Measurements from ENCODE around the gene BMERB1.
"Not testable (repeated sequence)": the region's sequence is repeated elsewhere in the genome, so short reads cannot be mapped to it uniquely, and the experiment has no call there.

BMERB1 gene

DNA sequence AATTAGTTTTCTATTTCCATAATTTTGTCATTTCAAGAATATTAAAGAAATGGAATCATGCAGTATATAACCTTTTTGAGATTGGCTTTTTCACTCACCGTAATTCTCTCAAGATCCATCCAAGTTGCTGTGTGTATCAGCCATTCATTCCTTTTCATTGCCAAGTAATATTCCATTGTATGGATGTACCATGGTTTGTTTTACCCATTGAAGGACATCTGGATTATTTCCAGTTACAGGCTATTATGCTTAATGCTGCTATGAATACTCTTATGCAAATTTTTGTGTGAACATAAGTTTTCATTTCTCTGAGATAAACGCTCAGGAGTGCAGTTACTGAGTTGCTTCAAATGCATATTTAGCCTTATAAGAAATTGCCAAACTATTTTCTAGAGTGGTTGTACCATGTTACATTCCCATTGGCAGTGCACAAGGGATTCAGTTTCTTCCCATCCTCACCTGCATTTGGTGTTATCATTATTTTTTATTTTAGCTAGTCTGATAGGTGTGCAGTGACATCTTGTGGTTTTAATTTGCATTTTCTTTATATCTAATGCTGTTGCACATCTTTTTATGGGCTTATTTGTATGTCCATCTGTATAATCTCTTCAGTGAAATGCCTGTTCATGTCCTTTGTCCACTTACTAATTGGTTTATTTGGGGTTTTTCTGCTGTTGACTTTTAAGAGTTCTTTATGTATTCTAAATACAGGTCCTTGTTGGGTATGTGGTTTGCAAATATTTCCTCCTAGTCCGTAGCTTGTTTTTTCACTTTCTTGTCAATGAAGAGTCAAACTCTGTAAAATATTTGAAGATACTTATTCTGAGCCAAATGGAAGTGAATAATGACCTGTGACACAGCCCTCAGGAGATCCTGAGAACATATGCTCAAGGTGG, 32.7 kb downstream of the BMERB1 start:
- peaks cover 0 to 5% of the 10 kb centered on the region in 2 donors for H3K9me3 Mint-ChIP-seq
- H3K27ac Mint-ChIP-seq = no peak overlapping the region
- DNase-seq (no peak), ATAC-seq (no peak)
- no peak overlapping the region for H3K4me3 Mint-ChIP-seq
- peaks cover 6% of the 10 kb centered on the region for H3K27me3 Mint-ChIP-seq
- peaks cover 5% of the 10 kb centered on the region for H3K4me1 Mint-ChIP-seq

DNA sequence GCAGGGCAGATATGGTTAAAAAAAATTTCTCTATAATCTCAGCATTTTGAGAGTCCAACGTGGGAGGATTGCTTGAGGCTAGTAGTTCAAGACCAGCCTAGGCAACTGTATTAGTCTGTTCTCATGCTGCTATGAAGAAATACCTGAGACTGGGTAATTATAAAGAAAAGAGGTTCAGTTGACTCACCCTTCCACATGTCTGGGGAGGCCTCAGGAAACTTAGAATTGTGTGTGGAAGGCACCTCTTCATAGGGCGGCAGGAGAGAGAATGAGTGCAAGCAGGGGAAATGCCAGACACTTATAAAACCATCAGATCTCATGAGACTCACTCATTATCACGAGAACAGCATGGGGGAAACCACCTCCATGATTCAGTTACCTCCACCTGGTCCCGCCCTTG, 42.6 kb downstream of the BMERB1 start:
- DNase-seq, H3K27ac Mint-ChIP-seq: not testable (repeated sequence)
- H3K9me3 Mint-ChIP-seq = peaks cover 0 to 24% of the 10 kb centered on the region in 2 donors

DNA sequence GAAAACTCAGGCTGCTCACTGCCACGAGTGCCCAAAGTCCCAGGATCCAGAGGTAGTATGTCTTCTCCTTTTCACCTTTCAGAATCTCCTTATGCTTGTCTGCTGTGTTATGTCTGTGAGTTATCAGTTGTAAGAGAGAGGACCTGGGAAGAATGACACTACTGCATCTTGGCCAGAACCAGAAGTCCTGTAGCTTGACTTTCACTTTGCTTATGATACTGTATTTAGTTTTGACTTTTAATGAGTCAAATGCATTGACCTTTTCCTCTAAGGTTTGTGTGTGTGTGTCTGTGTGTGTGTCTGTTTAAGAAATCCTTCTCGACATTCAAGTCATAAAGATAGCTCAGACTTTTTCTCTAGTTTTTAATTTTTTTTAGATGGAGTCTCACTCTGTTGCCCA, 43.4 kb downstream of the BMERB1 start:
- Mint-ChIP-seq H3K4me3 (peak overlapping the region in 1 of 2 donors; percentile 33), H3K27ac (no peak overlapping the region), H3K4me1 (peaks cover 29% of the 10 kb centered on the region), H3K9me3 (peaks cover 0 to 24% of the 10 kb centered on the region in 2 donors), H3K27me3 (no peaks in the 10 kb centered on the region)
- ATAC-seq (peak; percentile 43), DNase-seq (no peak)

More for the DNA sequence above, 42.6 kb downstream of the BMERB1 start:
- not testable (repeated sequence) for ATAC-seq, H3K27me3 Mint-ChIP-seq, H3K4me3 Mint-ChIP-seq
- H3K4me1 Mint-ChIP-seq = peaks cover 20% of the 10 kb centered on the region

DNA sequence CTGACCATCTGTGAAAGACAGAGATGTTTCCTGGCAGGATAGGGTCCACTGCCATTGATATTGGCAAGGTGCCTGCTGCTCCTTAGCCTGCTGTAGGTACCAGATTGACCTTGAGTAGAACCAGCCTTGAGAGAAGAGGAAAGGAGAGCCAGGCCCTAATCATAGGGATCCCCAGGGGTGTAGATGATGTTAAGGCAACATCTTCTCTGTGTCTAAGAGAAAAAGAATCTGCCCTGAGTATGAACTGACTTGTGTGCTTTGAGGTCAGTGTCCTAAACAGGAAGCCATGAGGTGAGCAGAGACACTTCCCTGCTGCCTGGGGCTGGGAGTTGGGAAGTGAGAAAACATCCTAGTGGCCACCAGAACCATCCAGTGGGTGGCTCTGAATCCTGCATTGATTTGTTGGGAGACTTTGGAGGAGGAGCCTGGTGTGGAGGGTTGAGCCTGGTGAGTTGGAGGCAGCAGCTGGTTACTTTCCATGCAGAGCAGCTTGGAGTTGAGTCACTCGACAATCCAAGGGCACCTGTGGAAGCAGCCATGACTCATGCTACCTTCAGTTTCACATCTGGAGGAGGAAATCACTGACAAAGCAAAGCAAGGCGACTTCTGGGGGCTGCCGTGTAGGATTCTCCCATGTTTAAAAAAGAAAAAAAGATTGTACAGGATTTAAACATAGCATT, 47.8 kb downstream of the BMERB1 start:
- H3K27me3 Mint-ChIP-seq = no peaks in the 10 kb centered on the region
- DNase-seq (peak; percentile 16 to 31), ATAC-seq (peak; percentile 84)
- H3K4me3 Mint-ChIP-seq = peak overlapping the region in 1 of 2 donors; percentile 62
- peaks cover 0 to 6% of the 10 kb centered on the region in 2 donors for H3K9me3 Mint-ChIP-seq
- peaks cover 27% of the 10 kb centered on the region for H3K4me1 Mint-ChIP-seq
- peak overlapping the region; percentile 54 to 79 for H3K27ac Mint-ChIP-seq

DNA sequence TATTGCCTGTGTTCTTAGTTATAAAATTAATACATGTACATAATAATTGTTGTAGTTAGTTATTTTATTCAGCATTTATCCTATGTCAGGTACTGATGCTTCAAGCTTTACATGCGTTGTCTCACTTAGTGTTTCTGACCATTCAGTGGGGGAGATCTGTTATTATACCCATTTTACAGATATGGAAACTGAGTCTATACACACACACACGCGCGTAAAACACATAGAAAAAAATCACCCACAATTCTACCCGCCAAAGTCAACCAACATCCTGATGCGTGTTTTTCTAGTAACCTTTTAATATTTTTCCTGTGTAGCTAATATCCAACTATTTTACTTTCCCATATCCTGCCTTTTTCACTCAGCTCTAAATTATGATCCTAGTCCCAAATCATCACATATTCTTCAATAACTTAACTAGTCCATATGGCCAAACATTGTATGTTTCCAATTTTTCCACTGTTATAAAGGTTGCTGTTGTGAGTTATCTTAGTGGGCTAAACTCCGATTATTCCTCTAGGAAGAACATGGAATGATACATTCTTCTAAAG, 48.4 kb downstream of the BMERB1 start:
- Mint-ChIP-seq H3K27ac (no peak overlapping the region), H3K4me3 (peak overlapping the region in 1 of 2 donors; percentile 7), H3K9me3 (no peaks in the 10 kb centered on the region), H3K4me1 (peaks cover 21% of the 10 kb centered on the region), H3K27me3 (no peaks in the 10 kb centered on the region)
- DNase-seq (no peak), ATAC-seq (no peak)

DNA sequence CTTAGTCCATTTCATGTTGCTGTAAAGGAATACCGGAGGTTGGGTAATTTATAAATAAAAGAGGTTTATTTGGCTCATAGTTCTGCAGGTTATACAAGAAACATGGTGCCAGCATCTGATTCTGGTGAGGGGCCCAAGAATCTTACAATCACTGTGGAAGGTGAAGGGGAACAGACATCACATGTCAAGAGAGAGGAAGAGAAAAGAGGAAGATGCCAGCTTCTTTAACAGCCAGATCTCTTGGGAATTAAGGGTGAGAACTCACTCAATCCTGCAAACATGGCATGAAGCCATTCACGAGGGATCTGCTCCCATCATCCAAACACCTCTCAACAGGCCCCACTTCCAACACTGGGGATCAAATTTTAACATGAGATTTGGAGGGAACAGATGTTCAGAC, 49.5 kb downstream of the BMERB1 start:
- H3K4me1 Mint-ChIP-seq = peaks cover 26% of the 10 kb centered on the region
- no peak overlapping the region for H3K4me3 Mint-ChIP-seq
- H3K27ac Mint-ChIP-seq = peak overlapping the region in 1 of 2 donors; percentile 5
- DNase-seq (no peak), ATAC-seq (no peak)
- H3K9me3 Mint-ChIP-seq = no peaks in the 10 kb centered on the region
- no peaks in the 10 kb centered on the region for H3K27me3 Mint-ChIP-seq

DNA sequence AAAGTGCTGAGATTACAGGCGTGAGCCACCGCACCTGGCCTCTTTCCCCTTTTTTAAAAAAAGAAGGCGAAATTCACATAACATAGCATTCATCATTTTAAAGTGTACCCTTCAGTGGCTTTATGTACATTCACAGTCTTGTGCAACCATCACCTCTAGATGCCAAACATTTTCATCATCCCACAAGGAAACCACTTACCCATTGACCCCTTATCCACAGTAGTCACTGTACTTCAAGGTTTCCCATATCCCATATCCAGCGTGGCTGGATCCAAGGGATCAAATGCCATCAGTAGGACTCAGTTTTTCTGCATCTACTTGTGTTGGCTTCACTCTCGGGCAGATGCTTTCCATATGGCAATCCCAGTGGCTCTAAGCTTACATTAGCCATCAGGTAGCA, 50.3 kb downstream of the BMERB1 start:
- Mint-ChIP-seq H3K27ac (no peak overlapping the region), H3K27me3 (no peaks in the 10 kb centered on the region), H3K4me1 (peaks cover 34% of the 10 kb centered on the region), H3K4me3 (no peak overlapping the region), H3K9me3 (no peaks in the 10 kb centered on the region)
- DNase-seq (no peak), ATAC-seq (no peak)

DNA sequence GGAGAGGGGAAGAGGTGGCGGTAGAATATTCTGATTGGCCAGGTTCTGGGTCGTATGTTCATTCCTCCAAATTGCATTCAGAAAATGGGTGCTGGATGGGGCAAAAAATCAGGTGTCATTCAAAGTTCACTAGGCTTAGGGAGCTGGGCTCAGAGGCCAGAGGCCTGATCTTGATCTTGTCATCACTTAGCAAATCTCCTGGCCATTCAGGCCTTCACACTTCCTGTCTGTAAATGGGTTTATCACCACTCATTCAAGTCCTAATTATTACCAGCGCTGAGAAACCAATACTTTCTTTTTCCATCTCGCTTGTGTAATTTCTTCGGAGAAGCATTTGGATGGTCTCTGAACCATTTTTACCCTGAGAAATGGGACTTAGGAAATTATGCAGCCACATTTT, 50.8 kb downstream of the BMERB1 start:
- H3K4me1 Mint-ChIP-seq = peaks cover 39% of the 10 kb centered on the region
- H3K27me3 Mint-ChIP-seq = no peaks in the 10 kb centered on the region
- ATAC-seq = no peak
- H3K9me3 Mint-ChIP-seq = no peaks in the 10 kb centered on the region
- DNase-seq = no peak
- no peak overlapping the region for H3K4me3 Mint-ChIP-seq
- no peak overlapping the region for H3K27ac Mint-ChIP-seq

DNA sequence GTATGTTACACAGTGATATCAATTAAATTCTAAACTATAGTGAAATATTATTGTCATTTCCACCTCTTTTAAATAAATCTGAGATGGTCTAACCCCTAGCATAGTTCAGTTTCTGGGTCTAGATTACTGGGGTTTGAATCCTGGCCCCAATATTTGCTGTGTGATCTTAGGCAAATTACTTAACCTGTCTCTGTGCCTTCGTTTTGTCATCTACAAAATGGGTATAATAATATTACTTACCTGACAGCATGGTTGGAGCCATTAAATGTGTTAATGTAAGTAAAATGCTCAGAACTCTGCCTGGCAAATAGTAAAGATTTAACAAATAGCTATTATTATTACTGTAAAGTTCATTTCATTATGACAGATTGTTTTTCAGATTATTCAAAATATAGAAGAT, 52.3 kb downstream of the BMERB1 start:
- DNase-seq (no peak), ATAC-seq (no peak)
- Mint-ChIP-seq H3K27me3 (no peaks in the 10 kb centered on the region), H3K27ac (no peak overlapping the region), H3K4me1 (peaks cover 52% of the 10 kb centered on the region), H3K9me3 (no peaks in the 10 kb centered on the region), H3K4me3 (no peak overlapping the region)

DNA sequence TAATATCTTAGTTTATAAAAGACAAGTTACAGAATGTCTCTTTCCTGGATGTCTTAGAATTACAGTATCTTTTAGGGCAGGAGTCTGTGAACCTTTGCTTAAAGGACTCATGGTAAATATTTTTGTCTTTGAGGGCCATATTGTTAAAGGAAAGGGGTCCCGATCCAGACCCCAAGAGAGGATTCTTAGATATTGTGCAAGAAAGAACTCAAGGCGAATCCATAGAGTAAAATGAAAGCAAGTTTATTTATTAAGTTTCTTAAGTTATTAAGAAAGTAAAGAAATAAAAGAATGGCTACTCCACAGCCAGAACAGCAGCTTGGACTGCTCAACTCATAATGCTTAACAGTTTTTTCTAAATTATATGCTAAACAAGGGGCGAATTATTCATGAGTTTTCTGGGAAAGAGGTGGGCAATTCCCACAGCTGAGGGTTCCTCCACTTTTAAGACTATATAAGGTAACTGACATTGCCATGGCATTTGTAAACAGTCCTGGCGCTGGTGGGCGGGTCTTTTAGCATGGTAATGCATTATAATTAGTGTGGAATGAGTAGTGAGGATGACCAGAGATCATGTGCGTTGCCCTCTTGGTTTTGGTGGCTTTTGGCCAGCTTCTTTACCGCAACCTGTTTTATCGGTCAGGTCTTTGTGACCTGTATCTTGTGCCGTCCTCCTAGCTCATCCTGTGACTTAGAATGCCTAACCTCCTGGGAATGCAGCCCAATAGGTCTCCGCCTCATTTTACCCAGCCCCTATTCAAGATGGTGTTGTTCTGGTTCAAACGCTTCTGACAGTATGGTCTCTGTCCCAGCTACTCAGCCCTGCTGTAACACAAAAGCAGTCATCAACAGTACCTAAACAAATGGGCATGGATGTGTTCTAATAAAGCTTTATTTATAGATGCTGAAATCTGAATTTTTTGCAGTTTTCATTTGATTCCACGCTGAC, 53.2 kb downstream of the BMERB1 start:
- Mint-ChIP-seq H3K4me1 (peaks cover 52% of the 10 kb centered on the region), H3K27ac (no peak overlapping the region)

DNA sequence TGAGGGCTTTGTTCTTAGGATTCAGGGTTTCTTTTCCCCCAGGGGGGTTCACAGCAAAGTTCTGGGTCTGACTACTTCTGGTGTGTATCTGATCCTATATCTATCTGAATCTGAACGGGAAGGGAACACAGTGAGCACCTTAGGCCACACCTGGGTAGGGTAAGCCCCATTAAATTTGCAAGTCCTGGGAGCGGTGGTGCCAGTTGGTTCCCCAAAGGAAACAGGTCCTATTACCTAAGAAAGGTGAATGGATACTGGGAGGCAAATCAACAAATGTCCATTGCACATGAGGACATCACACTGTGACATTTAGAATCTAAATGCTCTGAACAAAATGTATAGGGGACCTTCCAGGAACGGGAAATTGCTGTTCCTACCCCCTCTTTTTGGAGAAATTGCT, 54.6 kb downstream of the BMERB1 start:
- H3K27me3 Mint-ChIP-seq = no peaks in the 10 kb centered on the region
- H3K4me3 Mint-ChIP-seq = peak overlapping the region; percentile 7 to 46
- DNase-seq (no peak), ATAC-seq (no peak)
- peaks cover 60% of the 10 kb centered on the region for H3K4me1 Mint-ChIP-seq
- no peaks in the 10 kb centered on the region for H3K9me3 Mint-ChIP-seq
- peak overlapping the region; percentile 20 to 93 for H3K27ac Mint-ChIP-seq

More for the DNA sequence above, 53.2 kb downstream of the BMERB1 start:
- H3K4me3 Mint-ChIP-seq = no peak overlapping the region
- DNase-seq = no peak
- H3K9me3 Mint-ChIP-seq = no peaks in the 10 kb centered on the region
- no peaks in the 10 kb centered on the region for H3K27me3 Mint-ChIP-seq
- ATAC-seq = no peak

DNA sequence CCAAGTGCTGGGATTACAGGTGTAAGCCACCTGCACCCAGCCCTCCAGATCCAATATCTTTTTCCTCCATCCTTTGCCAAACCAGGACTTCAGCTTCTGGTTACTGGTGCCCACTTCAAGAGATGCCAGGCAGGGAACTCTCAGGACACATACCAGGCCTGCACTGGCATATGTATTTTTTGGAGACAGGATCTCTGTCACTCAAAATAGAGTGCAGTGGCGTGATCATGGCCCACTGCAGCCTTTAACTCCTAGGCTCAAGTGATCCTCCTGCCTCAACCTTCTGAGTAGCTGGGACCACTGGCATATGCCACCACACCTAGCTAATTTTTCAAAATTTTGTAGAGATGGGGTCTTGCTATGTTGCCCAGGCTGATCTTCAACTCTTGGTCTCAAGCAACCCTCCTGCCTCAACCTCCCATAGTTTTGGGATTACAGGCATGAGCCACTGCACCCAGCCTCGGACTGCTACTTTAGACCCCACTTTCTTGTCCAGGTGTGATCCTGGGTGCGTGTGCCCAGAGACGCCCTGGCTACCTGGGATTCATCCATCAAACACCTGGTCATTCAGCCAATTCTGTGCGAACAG, 55.8 kb downstream of the BMERB1 start:
- no peaks in the 10 kb centered on the region for H3K27me3 Mint-ChIP-seq
- peak overlapping the region; percentile 79 to 93 for H3K27ac Mint-ChIP-seq
- peaks cover 64% of the 10 kb centered on the region for H3K4me1 Mint-ChIP-seq
- DNase-seq = no peak
- H3K9me3 Mint-ChIP-seq = no peaks in the 10 kb centered on the region
- ATAC-seq = no peak
- H3K4me3 Mint-ChIP-seq = peak overlapping the region; percentile 39 to 46

DNA sequence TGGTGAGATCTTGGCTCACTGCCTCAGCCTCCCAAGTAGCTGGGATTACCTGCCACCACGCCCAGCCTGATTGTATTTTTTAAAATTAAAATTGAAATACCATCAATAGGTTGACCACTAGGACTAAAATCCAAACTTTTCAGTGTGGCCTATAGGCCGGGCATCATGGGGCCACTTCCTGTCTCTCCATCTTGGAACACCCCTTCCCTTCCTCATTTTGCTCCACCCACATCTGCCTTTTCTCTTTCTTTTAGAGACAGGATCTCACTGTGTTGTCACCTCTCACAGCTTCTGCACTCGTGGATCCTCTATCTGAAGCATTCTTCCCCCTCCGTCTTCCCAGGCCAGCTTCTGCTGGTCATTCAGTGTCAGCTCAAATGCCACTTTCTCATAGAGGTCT, 57.0 kb downstream of the BMERB1 start:
- H3K4me1 Mint-ChIP-seq = peaks cover 64% of the 10 kb centered on the region
- peak overlapping the region; percentile 81 to 84 for H3K27ac Mint-ChIP-seq
- ATAC-seq (no peak), DNase-seq (no peak)
- no peaks in the 10 kb centered on the region for H3K27me3 Mint-ChIP-seq
- H3K4me3 Mint-ChIP-seq = no peak overlapping the region
- peaks cover 7 to 8% of the 10 kb centered on the region in 2 donors for H3K9me3 Mint-ChIP-seq

DNA sequence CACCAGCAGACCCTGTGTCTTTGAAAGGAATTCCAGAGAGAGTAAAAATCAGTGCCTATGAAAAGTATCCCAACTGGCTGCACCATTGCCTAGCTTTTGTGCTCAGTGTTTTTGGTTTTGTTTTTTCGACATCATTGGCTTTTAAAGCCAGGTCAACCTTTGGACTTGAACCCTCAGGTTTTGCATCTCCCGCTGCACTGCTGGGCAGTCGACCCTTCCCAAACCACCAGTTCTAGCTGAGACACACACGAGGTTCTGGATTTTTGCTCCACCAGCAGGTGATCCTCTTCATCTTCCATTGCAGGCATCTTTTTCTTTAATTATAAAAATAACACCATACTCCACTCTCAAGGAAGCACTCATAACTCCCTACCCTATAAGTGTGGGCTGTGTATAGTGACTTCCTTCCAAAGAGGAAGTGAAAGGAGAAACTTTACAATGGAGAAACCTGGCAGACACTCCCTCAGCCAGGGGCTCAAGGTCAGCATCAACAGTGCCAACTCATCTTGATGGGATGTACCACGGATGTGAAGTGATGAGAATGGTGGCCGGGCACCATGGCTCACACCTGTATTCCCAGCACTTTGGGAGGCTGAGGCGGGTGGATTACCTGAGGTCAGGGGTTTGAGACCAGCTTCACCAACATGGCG, 57.8 kb downstream of the BMERB1 start:
- H3K4me1 Mint-ChIP-seq = peaks cover 69% of the 10 kb centered on the region
- no peak overlapping the region for H3K4me3 Mint-ChIP-seq
- ATAC-seq (no peak), DNase-seq (no peak)
- no peaks in the 10 kb centered on the region for H3K27me3 Mint-ChIP-seq
- peaks cover 7 to 8% of the 10 kb centered on the region in 2 donors for H3K9me3 Mint-ChIP-seq
- peak overlapping the region in 1 of 2 donors; percentile 84 for H3K27ac Mint-ChIP-seq

Measured in stimulated activated naive CD8-positive, alpha-beta T cell treated with anti-CD3 and anti-CD28 coated beads, Interleukin-15, amount 100 ng/mL, for 72 hours (primary cell).